ENCODE measurements around the gene NAMPT.

DNA sequence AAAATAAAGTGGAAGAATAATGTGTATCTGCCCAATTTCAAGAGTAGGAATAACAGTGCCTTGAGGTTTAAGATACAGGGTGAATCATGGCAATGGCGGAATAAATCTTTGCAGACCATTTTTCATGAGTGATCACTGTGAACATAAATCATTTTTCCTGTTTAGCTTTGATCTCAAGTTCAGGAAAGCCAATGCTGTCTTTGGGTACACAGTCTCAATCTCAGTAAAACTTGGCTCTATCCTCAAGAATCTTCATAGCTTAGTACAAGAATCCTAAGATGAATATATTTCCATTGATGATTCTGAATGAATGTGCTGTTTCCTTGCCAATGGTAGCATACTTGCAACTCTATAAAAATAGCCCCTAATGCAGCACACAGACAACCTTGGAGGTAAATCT, 6.8 kb downstream of the NAMPT start:
- TF ChIP-seq POLR2A (IDR thresholded peaks at IDR 0.05), result no peak
- TF ChIP-seq CTCF (IDR thresholded peaks at IDR 0.05), result no peak

Measured in esophagus squamous epithelium (tissue), 4 donors.